HepG2 (cell line): ENCODE measurements around the gene IRF4.

ENCODE experiments used
- AFF4 ChIP-seq: sonication (generic); formaldehyde crosslinking; IDR thresholded peaks from 2 replicates; pipeline ENCODE4 v1.4.0; 2020; ENCODE audit warnings: missing genetic modification reagents
- JUND ChIP-seq: sonication (generic); formaldehyde crosslinking; IDR thresholded peaks from 2 replicates; pipeline ENCODE4 v1.8.0; 2022; ENCODE audit warnings: mild to moderate bottlenecking, missing genetic modification reagents
- MXD4 ChIP-seq: IDR thresholded peaks from 2 replicates; pipeline ENCODE4 v1.6.1; 2016; ENCODE audit warnings: mild to moderate bottlenecking, missing biosample characterization, missing genetic modification reagents
- MYC ChIP-seq: sonication (generic); formaldehyde crosslinking; IDR thresholded peaks from 2 replicates; pipeline ENCODE4 v1.9.0; 2021; ENCODE audit warnings: missing genetic modification reagents, borderline replicate concordance
- PHF20 ChIP-seq: sonication (generic); formaldehyde crosslinking; IDR thresholded peaks from 2 replicates; pipeline ENCODE4 v1.5.0; 2020; ENCODE audit warnings: mild to moderate bottlenecking, missing genetic modification reagents
- POLR2A ChIP-seq, 2 experiments: IDR thresholded peaks; 2 replicates each; pipeline ENCODE4 v1.6.1; 2011; ENCODE audit warnings: low read depth in 2 of 2, low read length in 2 of 2, mild to moderate bottlenecking in 1 of 2, moderate library complexity in 1 of 2; ENCODE audit not compliant: insufficient read depth in 1 of 2
- SNAPC5 ChIP-seq: sonication (generic); formaldehyde crosslinking; IDR thresholded peaks from 2 replicates; pipeline ENCODE4 v1.8.1; 2023; ENCODE audit warnings: mild to moderate bottlenecking, missing genetic modification reagents, borderline replicate concordance
- TP53 ChIP-seq: sonication (generic); formaldehyde crosslinking; conservative IDR thresholded peaks from 2 replicates; pipeline ENCODE4 v1.4.0; 2020; ENCODE audit warnings: missing genetic modification reagents
- ZKSCAN1 ChIP-seq: fragments of 150-350 bp; IDR thresholded peaks from 2 replicates; pipeline ENCODE4 v1.6.1; 2014; ENCODE audit warnings: low read length
- TF ChIP-seq, protein P1 (sequence below): sonication (generic); formaldehyde crosslinking; IDR thresholded peaks from 2 replicates; pipeline ENCODE4 v1.5.0; 2020; ENCODE audit warnings: mild to moderate bottlenecking, missing genetic modification reagents, moderate library complexity
- TF ChIP-seq, protein P2 (sequence below): sonication (generic); formaldehyde crosslinking; IDR thresholded peaks from 2 replicates; pipeline ENCODE4 v1.4.0; 2020; ENCODE audit warnings: missing genetic modification reagents
- TF ChIP-seq, protein P3 (sequence below): IDR thresholded peaks from 2 replicates; pipeline ENCODE4 v1.6.1; 2012; ENCODE audit warnings: low read depth, low read length, improper control_type of control experiment
- TF ChIP-seq, protein P4 (sequence below): sonication (generic); formaldehyde crosslinking; IDR thresholded peaks from 2 replicates; pipeline ENCODE4 v1.4.0; 2020; ENCODE audit warnings: missing genetic modification reagents
- TF ChIP-seq, protein P5 (sequence below): sonication (generic); formaldehyde crosslinking; IDR thresholded peaks from 2 replicates; pipeline ENCODE4 v1.8.1; 2023; ENCODE audit warnings: missing genetic modification reagents, inconsistent platforms, borderline replicate concordance

DNA sequence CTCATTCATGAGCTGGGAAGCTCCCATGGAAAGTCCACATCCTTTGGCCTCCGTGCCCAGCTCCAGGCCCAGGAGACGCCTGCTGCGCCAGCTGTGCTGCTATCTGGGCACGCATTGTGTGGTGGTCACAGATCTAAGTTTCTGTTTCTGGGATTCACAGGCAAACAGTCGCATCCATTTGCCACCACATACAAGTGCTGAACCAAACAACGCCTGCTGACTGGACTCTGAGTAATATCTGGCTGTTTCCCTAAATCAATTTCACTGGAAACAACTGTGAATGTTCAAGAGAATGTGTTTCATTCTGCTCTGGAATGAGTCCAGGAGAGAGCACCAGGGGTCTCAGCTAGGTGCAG, 45.5 kb downstream of the IRF4 start:
- TF ChIP-seq JUND (CRISPR knock-in tag) (no peak), TP53 (CRISPR knock-in tag) (no peak), POLR2A (IDR thresholded peaks at IDR 0.05; ENCODE audit: insufficient read depth in 1 of 2, low read depth in 2 of 2, low read length in 2 of 2) (no peak), PHF20 (CRISPR knock-in tag) (no peak), MYC (CRISPR knock-in tag) (no peak), AFF4 (no peak), MXD4 (CRISPR knock-in tag) (no peak), SNAPC5 (no peak), ZKSCAN1 (no peak)
- TF ChIP-seq, protein P1, sequence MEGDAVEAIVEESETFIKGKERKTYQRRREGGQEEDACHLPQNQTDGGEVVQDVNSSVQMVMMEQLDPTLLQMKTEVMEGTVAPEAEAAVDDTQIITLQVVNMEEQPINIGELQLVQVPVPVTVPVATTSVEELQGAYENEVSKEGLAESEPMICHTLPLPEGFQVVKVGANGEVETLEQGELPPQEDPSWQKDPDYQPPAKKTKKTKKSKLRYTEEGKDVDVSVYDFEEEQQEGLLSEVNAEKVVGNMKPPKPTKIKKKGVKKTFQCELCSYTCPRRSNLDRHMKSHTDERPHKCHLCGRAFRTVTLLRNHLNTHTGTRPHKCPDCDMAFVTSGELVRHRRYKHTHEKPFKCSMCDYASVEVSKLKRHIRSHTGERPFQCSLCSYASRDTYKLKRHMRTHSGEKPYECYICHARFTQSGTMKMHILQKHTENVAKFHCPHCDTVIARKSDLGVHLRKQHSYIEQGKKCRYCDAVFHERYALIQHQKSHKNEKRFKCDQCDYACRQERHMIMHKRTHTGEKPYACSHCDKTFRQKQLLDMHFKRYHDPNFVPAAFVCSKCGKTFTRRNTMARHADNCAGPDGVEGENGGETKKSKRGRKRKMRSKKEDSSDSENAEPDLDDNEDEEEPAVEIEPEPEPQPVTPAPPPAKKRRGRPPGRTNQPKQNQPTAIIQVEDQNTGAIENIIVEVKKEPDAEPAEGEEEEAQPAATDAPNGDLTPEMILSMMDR (CRISPR knock-in tag) = no peak
- TF ChIP-seq, protein P2, sequence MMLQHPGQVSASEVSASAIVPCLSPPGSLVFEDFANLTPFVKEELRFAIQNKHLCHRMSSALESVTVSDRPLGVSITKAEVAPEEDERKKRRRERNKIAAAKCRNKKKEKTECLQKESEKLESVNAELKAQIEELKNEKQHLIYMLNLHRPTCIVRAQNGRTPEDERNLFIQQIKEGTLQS = no peak
- TF ChIP-seq, protein P3, sequence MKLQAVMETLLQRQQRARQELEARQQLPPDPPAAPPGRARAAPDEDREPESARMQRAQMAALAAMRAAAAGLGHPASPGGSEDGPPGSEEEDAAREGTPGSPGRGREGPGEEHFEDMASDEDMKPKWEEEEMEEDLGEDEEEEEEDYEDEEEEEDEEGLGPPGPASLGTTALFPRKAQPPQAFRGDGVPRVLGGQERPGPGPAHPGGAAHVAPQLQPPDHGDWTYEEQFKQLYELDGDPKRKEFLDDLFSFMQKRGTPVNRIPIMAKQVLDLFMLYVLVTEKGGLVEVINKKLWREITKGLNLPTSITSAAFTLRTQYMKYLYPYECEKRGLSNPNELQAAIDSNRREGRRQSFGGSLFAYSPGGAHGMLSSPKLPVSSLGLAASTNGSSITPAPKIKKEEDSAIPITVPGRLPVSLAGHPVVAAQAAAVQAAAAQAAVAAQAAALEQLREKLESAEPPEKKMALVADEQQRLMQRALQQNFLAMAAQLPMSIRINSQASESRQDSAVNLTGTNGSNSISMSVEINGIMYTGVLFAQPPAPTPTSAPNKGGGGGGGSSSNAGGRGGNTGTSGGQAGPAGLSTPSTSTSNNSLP = no peak
- TF ChIP-seq, protein P4, sequence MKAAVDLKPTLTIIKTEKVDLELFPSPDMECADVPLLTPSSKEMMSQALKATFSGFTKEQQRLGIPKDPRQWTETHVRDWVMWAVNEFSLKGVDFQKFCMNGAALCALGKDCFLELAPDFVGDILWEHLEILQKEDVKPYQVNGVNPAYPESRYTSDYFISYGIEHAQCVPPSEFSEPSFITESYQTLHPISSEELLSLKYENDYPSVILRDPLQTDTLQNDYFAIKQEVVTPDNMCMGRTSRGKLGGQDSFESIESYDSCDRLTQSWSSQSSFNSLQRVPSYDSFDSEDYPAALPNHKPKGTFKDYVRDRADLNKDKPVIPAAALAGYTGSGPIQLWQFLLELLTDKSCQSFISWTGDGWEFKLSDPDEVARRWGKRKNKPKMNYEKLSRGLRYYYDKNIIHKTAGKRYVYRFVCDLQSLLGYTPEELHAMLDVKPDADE = no peak
- TF ChIP-seq, protein P5, sequence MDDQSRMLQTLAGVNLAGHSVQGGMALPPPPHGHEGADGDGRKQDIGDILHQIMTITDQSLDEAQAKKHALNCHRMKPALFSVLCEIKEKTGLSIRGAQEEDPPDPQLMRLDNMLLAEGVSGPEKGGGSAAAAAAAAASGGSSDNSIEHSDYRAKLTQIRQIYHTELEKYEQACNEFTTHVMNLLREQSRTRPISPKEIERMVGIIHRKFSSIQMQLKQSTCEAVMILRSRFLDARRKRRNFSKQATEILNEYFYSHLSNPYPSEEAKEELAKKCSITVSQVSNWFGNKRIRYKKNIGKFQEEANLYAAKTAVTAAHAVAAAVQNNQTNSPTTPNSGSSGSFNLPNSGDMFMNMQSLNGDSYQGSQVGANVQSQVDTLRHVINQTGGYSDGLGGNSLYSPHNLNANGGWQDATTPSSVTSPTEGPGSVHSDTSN (CRISPR knock-in tag) = no peak
